Lower lobe of right lung (tissue), 2 donors: Measurements from ENCODE around the gene HSPA5. TPM values are rescaled to one million over a fixed set of nuclear protein-coding genes. Genes with fewer than 3 reads are reported as not detected.
"Not testable (repeated sequence)": the region's sequence is repeated elsewhere in the genome, so short reads cannot be mapped to it uniquely, and the experiment has no call there.

Experiments
- ATAC-seq, 2 donors: fragments of 200-7000 bp; cut with Tn5 transposase; one replicate each; pipeline ENCODE4 v1.9.1; 2020 to 2022; ENCODE audit warnings: mild to moderate bottlenecking in 2 of 2, moderate library complexity in 2 of 2
- DNase-seq: peaks from one replicate; pipeline ENCODE4 v3.0.0-alpha.2; 2020
- H3K27ac ChIP-seq: fragments of 200-600 bp; one replicate; pipeline ENCODE4 v1.8.0; 2022
- H3K27me3 ChIP-seq: fragments of 200-600 bp; one replicate; pipeline ENCODE4 v1.8.0; 2022; ENCODE audit warnings: low read depth
- H3K36me3 ChIP-seq: fragments of 200-600 bp; one replicate; pipeline ENCODE4 v1.8.0; 2022; ENCODE audit warnings: mild to moderate bottlenecking
- H3K4me1 ChIP-seq: fragments of 200-600 bp; one replicate; pipeline ENCODE4 v1.8.0; 2022
- H3K4me3 ChIP-seq: fragments of 200-600 bp; one replicate; pipeline ENCODE4 v1.8.0; 2022; ENCODE audit warnings: mild to moderate bottlenecking
- H3K9me3 ChIP-seq: fragments of 200-600 bp; one replicate; pipeline ENCODE4 v1.8.0; 2022
- intact Hi-C: fragments of 100-400 bp; cut with DNase I; formaldehyde crosslinking; loops from one replicate; pipeline ENCODE4 v1.11.0; 2022
- total RNA-seq: library from RNA; stranded (reverse); fragmentation: NEBNext Ultra II Directional; extraction: Animal tissue kit (Norgen Biotek cat#: 25700); gene quantifications from one replicate; pipeline ENCODE4 v1.2.1, GENCODE V29; 2021
- TF ChIP-seq, protein P1 (sequence below): fragments of 200-600 bp; IDR thresholded peaks from one replicate; pipeline ENCODE4 v1.8.0; 2022; ENCODE audit warnings: antibody characterized with exemption, mild to moderate bottlenecking
- donor health status: DM: no; HTN: yes; CAD: no; lungs with severe emphysema.

The HSPA5 gene
- total RNA-seq, 1 donor from 2014 or later, result 201 TPM

- Histone ChIP-seq H3K36me3 (peaks cover 89% of the 10 kb centered on the region), H3K27me3 (no peaks in the 10 kb centered on the region), H3K4me1 (peaks cover 41% of the 10 kb centered on the region), H3K9me3 (no peaks in the 10 kb centered on the region), H3K4me3 (no peak overlapping the region), H3K27ac (no peak overlapping the region)
- no peak for DNase-seq
- intact Hi-C loops, result no loop called here
- no peak for ATAC-seq
- TF ChIP-seq, protein P1, sequence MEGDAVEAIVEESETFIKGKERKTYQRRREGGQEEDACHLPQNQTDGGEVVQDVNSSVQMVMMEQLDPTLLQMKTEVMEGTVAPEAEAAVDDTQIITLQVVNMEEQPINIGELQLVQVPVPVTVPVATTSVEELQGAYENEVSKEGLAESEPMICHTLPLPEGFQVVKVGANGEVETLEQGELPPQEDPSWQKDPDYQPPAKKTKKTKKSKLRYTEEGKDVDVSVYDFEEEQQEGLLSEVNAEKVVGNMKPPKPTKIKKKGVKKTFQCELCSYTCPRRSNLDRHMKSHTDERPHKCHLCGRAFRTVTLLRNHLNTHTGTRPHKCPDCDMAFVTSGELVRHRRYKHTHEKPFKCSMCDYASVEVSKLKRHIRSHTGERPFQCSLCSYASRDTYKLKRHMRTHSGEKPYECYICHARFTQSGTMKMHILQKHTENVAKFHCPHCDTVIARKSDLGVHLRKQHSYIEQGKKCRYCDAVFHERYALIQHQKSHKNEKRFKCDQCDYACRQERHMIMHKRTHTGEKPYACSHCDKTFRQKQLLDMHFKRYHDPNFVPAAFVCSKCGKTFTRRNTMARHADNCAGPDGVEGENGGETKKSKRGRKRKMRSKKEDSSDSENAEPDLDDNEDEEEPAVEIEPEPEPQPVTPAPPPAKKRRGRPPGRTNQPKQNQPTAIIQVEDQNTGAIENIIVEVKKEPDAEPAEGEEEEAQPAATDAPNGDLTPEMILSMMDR, result no peak
Measured at GRCh38 chr9:125233678-125234077, 7.5 kb downstream of the HSPA5 start.

- intact Hi-C loops, result no loop called here
- TF ChIP-seq, protein P1, result no peak
- no peak overlapping the region for H3K4me3 ChIP-seq
- H3K27me3 ChIP-seq, result no peaks in the 10 kb centered on the region
- H3K36me3 ChIP-seq, result peaks cover 64% of the 10 kb centered on the region
- H3K27ac ChIP-seq, result no peak overlapping the region
- ATAC-seq, result no peak
- no peaks in the 10 kb centered on the region for H3K4me1 ChIP-seq
- H3K9me3 ChIP-seq, result no peaks in the 10 kb centered on the region
- DNase-seq, result no peak
Measured at GRCh38 chr9:125227761-125228160, 13.4 kb downstream of the HSPA5 start.

DNA sequence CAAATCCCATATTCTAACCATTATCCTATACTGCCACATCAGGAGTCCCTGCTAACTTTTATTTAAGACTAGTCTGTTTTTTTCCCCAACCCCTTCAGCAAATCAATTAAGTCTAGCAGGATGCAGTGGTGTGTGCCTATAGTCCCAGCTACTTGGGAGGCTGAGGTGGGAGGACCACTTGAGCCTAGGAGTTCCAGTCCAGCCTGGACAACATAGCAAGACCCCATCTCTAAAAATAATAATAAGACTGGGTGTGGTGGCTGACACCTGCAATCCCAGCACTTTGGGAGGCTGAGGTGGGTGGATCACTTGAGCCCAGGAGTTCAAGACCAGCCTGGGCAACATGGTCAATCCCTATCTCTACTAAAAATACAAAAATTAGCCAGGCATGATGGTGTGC, 16.3 kb downstream of the HSPA5 start:
- intact Hi-C loops, H3K9me3 ChIP-seq, H3K27me3 ChIP-seq, DNase-seq, H3K27ac ChIP-seq, H3K4me1 ChIP-seq, H3K4me3 ChIP-seq, ATAC-seq: not testable (repeated sequence)
- peaks cover 62% of the 10 kb centered on the region for H3K36me3 ChIP-seq

DNA sequence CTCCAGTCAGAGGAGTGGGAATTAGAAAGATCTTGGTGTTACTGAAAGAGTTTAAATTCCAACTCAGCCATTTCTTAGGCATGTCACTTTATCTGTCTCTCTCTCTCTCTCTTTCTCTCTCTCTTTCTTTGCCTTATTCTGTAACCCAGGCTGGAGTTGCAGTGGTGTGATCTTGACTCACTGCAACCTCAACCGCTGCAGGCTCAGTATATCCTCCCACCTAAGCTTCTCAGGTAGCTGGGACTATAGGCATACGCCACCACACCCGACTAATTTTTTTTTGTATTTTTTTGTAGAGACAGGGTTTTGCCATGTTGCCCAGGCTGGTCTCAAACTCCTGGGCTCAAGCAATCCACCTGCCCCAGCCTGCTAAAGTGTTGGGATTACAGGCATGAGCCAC, 22.5 kb downstream of the HSPA5 start:
- H3K27ac ChIP-seq, result no peak overlapping the region
- TF ChIP-seq, protein P1, result no peak
- ATAC-seq, result no peak
- H3K36me3 ChIP-seq, result peaks cover 52% of the 10 kb centered on the region
- H3K4me1 ChIP-seq, result no peaks in the 10 kb centered on the region
- intact Hi-C loops, result no loop called here
- no peaks in the 10 kb centered on the region for H3K27me3 ChIP-seq
- no peak for DNase-seq
- no peaks in the 10 kb centered on the region for H3K9me3 ChIP-seq
- no peak overlapping the region for H3K4me3 ChIP-seq

GRCh38 chr9:125214186-125214585, 27.0 kb downstream of the HSPA5 start:
- intact Hi-C loops, result no loop called here
- no peaks in the 10 kb centered on the region for H3K4me1 ChIP-seq
- H3K27me3 ChIP-seq, result no peaks in the 10 kb centered on the region
- H3K4me3 ChIP-seq, result no peak overlapping the region
- ATAC-seq, result no peak
- peaks cover 64% of the 10 kb centered on the region for H3K36me3 ChIP-seq
- no peak overlapping the region for H3K27ac ChIP-seq
- DNase-seq, result no peak
- H3K9me3 ChIP-seq, result no peaks in the 10 kb centered on the region
- TF ChIP-seq, protein P1, result no peak

- H3K36me3 ChIP-seq, result peaks cover 63% of the 10 kb centered on the region
Measured at GRCh38 chr9:125204477-125204876, 36.7 kb downstream of the HSPA5 start.

More at GRCh38 chr9:125204477-125204876, 36.7 kb downstream of the HSPA5 start:
- ATAC-seq, result no peak
- DNase-seq, result no peak
- H3K9me3 ChIP-seq, result no peaks in the 10 kb centered on the region
- TF ChIP-seq, protein P1, result no peak
- H3K27me3 ChIP-seq, result no peaks in the 10 kb centered on the region
- intact Hi-C loops, result no loop called here
- H3K4me1 ChIP-seq, result peaks cover 10% of the 10 kb centered on the region
- no peak overlapping the region for H3K27ac ChIP-seq
- H3K4me3 ChIP-seq, result no peak overlapping the region
